HG02759 (cell line): ENCODE data around the gene IMPG2.

Source experiments
- ATAC-seq: cut with Tn5 transposase; IDR thresholded peaks from one replicate; pipeline ENCODE4 v1.9.1; 2021; ENCODE audit warnings: mild to moderate bottlenecking, moderate library complexity; ENCODE audit not compliant: unreplicated experiment

The IMPG2 gene

DNA sequence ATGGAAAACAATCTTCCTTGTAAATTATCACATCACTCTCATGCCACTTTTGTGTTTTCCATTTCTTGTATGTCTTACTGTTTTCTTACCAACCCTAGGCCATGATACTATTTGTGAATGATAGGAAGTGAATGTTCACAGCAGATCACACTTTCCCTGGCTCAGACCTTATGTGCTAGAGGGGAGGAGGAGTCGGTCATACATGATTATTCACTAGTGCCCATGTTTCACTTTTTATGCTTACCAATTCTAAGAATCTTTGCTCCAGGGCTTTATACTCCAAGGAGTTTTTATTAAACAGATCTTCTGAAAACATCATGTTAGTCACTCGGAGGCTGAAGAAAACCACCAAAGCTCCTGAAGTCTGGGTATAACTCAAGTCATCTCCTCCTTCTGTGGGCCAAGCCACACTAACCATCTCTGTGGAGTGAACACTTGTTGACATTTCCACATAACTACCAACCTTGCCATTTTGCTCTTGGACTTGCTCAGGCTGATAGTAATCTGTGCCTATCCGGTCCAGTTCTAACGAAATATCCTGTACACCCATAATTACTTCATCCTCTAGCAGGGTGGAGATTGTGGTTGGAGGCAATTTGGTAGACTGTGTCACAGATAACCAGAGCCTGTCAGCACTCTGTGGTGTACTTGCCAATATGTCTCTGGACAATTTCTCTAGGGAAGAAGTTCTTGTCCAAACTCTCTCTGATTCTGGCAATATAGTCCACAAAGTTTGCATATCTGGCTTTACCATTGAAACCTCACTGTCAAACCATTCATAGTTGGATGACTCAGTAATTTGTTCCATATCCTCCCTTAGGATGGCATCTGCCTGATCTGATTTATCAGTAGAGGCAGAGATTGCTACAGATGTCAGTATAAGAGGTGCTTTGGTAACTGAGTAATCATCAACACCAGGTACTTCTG is 76.8 kb downstream of the IMPG2 start:
- no peak for ATAC-seq

DNA sequence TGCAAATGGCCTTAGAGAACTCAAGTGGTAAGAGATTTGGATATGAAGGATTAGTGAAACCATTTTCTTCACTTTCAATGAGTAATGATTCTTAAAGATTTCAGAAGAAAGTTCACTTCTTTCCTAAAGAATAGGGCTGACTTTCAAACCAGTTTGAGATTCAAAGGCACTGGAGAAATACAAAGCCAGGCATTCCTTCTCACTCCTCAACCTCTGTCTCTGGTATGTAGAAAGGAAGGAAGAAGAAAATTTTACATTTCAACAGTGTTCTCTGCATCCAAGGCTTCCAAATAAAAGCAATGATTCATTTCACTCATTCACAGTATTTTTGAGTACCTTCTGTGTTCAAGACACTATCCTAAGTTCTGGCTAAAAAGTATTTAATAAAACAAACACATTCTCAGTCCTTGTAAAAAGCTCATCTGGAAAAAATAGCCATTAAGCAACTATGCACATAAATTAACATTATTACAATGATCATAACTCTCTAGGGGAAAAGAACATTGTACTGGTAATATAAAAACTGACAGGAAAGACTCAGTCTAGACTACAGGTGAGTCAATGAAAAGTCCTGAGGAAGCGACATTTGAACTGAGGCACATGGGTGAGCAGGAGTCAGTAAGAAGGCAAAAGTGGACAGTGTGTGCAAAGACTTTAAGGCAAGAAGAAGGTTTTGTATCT is 79.5 kb downstream of the IMPG2 start:
- ATAC-seq = no peak

DNA sequence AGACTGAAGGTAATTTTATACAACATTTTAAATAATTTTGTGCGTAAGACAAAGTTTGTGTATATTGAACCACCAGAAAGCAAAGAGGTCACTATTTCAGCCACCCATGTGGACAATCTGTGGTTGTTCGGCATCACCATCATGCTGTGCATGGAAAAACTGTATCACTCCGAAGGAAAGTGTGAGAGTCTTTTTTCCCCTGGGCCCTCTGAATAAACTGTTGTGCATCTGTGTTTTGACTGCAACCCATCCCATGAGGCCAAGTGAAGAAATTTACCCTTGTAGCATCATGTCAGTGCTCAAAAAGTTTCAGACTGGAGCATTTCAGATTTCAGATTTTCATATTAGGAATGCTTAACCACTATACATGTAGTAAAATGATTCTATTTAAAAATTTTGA is 85.3 kb downstream of the IMPG2 start:
- ATAC-seq = no peak

DNA sequence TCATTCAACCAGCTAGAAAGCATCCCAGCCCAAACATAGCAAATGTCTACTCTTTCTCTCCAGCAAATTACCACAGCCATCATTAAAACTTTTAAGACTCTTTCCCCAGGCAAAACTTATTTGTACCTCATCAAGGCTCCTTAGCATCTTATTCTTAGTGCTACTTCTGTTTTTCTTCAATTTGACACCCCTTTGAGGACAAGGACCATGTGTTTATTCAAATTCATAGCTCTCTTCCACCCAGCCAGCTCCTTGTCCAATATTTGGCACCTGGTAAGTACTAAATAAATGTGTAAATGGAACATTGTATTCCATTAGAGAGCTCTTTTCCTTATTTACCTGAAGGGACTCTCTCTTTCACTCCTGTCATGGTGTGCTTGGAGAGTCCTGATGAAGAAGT is 89.8 kb downstream of the IMPG2 start:
- ATAC-seq = no peak

DNA sequence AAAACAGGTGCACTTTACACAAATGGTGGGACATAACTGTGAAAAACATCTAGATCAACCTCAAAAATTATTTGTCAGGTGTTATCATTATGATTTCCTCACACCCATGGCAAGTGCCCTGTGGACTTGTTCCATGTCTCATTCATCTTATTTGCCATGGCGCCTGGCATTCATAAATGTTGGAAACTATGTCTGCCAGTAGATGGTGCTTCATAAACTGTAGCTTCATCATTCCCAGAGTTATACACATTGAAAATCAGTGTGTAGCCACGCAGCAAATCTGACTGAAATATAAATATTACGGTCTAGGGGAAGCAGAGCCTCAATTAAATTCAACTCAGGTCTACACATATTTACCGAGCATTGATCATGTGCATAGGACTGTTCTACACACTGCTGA is 90.7 kb downstream of the IMPG2 start:
- no peak for ATAC-seq

DNA sequence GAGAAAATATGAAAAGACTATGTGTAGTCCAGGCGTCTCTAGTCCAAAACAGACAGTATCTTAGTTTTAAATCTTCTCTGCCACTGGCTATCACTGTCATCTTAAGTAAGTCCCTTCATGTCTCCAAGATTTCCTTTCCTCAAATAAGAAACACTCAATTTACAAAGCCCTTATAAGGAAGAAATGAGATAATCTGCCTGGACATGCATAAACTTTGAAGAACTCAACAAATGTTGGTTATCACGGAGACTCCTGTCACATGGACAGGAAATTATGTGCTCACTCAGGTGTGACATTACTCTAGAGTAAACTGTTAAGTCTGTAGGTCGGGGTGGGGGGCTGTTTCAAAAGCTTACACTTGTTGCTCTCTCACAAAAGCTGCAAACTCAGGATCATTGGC is 91.9 kb downstream of the IMPG2 start:
- ATAC-seq = no peak

DNA sequence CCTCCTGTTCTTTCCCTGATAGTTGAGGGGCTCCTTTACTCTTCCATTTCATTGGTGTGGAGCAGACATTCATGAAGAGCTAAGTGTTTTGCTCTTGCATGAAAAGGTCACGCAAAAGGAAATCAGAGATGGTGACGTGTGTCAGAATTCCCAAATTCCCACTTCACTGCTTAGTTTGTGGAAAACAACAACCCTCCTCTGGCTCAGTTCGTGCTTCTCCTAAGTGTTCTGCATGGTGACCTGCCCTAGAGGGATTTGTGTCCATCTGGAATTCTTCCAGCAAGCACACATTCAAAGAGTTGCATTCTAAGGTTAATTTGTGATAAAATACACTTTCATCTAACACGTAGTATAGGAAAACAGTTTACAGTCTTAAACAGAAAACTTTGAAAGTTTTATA is 95.6 kb downstream of the IMPG2 start:
- no peak for ATAC-seq

DNA sequence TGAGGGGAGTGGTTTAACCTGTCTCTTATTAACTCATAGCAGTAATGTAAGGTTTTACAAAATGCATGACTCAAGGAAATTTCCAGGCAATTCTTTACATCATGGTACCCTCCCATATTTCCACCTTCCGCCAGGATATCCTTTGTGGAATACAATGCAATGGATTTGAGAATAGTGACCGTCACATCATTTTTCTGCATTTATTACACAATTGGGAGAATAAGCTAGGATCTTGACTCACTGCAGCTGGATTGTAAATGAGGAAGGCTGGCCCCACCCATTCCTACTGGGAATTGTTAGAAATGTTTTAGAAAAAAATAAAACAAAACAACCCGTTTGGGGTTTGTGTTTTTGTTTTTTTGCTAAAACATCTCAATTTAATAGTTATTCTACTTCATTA is 97.4 kb downstream of the IMPG2 start:
- no peak for ATAC-seq

DNA sequence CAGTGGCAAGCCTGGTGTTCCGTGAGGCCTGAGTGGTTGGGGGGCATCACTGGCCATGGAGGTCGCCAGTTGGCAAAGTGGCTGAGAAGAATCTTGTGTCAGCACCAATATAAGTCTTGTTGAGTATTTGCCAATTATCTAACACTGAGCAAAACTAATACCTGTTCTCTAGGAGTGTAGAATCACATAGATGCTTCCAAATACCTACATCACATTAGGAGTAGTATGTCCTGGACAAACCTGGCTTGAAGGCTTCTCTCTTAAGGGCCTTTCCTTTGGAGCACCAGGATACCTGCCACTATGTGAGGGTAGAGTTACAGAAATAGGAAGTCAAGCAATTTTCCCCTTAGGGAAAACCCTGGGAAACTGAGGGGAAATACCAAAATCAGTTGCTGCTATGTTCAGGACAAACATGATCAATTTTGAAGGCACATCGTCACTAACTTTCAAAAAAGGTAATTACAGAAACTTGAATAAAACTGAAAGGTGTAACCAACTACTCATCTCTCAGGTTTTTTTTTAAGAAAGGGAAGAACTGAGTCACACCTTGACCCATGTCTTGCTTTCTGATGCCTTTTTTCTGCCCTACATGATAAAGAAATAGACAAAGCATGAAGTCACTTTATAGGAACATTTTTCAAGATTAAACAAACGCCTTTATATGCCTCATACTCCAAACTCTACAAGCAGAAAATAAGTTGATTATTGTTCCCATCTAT is 100.4 kb downstream of the IMPG2 start:
- ATAC-seq = no peak

DNA sequence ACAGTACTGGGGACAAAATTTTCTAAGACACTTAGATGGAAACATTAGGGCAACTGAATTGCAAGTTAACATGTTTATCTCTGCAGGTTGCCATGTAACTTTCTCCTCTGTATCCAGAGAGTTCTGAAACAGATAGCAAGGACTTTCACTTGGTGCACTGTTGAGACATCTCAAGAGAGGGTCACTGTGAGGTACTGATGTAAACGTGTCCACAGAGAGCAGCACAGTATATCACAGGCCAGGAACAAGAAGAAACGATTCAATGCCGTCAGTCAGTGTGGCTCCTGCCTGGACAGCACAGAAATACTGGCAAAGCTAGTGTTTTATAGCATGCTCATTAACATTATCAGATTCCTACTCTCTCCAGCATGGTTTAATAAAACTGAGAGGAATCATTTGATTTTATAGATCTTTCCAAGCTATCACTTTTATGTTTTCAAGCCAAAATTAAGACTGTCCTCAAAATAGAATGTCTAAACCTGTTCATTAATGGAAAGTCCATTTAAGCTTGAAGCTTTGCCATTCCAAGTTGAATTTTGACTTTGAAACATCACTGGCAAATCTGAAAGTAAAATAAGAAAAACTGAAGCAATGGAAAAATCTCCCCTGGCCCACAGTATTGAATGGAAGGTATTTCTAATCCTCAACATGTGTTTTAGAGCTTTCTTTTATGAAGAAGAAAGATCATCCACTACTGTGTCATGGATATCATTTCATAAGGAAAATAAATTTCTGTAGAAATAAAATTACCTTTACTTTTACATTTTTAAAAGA is 102.7 kb downstream of the IMPG2 start:
- no peak for ATAC-seq

DNA sequence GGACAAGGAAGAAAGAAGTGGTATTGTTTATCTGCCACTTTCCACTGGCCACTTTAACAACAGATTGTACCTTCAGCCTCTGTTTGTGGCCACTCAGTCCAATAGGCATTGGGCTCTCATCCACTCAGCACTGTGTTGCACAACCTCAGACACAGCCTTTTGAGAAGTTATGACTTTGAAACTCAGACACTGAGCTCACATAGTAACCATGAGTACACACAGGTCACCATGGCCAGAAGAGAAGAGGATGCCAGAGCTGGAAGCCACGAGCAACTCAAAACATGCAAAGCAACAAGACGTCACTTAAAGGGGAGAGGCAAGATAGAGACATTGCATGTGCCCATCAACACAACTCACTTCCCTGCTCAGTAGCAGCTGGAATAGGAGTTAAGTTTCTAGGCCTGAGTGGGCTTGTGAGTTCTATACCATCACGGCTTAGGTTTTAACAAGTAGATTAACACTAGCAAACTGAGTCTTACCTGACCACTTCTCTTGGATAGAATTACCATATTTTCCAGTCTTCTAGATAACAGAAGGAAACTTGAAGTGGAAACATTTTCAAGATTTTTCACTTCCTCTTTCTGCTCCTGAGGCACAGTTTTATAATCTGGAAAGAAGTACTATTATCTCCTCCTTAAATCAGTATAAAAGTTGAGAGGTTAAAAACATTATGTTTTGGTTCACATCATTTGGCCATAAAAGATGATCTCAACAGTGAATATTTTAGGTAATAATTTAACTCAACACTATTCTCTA is 103.5 kb downstream of the IMPG2 start:
- no peak for ATAC-seq

DNA sequence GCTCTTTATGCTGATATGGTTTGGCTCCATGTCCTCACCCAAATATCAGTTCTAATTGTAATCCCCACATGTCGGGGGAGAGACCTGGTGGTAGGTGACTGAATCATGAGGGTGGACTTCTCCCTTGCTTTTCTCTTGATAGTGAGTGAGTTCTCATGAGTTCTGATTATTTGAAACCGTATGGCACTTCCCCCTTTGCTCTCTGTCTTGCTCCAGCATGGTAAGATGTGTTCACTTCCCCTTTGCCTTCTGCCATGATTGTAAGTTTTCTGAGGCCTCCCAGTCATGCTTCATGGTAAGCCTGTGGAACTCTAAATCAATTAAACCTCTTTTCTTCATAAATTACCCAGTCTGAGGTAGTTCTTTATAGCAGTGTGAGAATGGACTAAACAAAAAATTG is 107.6 kb downstream of the IMPG2 start:
- no peak for ATAC-seq

DNA sequence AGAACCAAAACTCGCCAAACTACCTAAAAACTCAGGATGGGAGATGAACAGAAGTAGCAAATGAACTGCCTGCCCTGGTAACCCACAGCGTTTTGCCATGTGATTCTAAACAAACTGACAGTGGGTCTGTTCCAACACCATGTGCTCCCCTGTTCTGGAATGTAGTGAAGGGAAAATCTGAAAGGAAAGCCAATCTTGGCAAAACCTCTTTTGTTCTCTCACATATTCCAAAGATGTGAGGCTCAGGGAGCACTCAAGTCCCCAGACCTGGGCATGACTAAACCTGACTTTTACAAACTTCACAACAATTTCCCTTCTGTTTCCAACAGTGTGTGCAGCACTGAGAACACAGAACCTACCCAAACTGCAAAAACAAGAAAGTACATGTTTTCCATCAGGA is 116.1 kb downstream of the IMPG2 start:
- no peak for ATAC-seq

DNA sequence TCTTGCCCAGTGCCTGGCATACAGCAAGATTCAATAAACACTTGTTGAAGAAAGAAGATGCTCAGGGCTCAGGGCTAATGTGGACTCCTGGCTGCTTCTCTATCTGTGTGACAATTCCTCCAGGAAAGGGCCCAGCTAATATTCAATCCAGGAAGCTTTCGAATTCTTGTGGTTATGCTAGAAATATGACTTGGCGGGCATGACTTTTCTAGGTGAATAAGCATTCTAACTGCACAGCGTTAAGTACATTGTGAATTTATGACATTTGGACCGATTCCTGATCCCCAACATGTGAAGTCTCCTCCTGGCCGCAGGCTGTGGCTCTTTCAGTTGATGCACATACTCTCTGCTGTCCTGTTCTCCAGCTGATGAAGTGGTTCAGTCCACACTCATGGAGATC is 117.0 kb downstream of the IMPG2 start:
- ATAC-seq = no peak

DNA sequence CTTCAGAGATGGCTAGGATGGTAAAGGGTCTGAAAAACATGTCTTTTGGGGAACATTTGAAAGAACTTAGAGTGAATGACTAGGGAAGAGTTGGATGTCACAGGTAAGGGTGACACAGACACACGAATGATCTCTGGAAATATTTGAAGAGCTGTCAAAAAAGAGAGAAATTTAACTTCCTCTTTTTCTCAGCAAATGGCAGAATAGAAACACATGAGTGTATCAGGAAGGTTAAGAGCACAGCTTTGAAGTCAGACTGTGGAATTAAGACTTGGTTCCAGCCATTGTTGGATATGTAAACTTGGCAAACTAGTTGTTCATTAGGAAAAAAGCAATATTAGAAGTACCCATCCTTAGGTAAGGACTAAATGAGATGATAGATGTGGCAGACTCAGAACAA is 117.7 kb downstream of the IMPG2 start:
- no peak for ATAC-seq

DNA sequence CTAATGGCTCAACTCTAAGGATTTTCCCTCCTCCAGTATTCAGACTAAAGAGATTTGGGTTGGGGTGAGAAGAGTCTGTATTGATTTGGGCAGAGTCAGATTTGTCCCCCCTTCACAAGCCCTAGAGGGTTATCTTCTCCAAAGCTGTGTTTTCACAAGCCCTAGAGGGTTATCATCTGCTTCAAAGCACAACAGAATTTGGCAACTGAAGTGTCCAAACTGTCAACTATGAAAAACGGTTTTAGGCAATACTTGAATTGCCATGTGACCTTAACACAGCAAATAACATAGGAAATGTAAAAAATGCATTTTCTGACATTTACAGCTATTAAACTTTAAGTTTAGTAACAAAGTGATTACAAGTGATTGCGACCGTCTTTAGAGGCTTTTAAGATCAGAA is 119.9 kb downstream of the IMPG2 start:
- no peak for ATAC-seq

DNA sequence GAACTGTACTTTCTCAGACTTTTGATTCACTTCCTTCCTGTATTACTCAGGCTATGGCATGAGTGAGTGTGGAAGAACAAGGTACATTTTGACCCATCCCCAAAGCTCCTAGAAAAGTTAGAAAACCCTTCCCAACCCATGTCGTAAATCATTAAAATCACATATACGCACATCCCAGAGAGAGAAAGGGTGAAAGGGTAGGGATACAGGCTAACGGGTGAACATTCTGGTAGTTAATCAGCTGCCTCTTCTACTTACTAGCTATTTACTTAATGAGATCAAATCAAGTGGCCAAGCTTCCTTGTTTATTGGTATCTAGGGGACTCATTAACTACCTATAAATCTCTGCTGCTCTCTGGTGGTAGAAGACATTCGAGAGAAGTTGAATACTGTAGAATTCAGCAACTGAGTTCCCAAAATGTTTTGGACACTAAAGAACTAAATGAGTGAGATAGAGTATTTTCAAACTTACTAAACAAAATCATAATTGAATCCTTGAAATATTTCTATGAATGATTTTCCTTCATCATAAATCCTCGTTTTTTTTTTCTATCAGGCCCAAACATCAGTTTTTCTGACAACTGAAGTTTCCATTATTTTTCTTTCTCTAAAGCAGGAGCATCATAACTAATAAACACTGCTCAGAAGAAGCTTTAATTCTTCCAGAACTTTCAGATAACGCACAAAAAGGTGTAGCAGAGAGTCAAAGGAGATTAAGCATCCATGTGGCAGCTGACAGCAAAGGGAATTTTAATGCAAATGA is 124.2 kb downstream of the IMPG2 start:
- no peak for ATAC-seq

DNA sequence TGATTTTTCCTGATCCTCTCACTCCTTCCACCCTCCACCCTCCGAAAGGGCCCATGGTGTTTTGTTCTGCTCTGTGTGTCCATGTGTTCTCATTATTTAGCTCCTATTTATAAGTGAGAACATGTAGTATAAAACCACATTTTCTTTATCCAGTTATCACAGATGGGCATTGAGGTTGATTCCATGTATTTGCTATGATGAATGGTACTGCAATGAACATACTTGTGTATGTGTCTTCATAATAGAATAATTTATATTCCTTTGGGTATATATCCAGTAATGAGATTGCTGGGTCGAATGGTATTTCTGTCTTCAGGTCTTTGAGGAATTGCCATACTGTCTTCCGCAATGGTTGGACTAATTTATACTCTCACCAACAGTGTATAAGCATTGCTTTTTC is 126.0 kb downstream of the IMPG2 start:
- ATAC-seq = no peak

DNA sequence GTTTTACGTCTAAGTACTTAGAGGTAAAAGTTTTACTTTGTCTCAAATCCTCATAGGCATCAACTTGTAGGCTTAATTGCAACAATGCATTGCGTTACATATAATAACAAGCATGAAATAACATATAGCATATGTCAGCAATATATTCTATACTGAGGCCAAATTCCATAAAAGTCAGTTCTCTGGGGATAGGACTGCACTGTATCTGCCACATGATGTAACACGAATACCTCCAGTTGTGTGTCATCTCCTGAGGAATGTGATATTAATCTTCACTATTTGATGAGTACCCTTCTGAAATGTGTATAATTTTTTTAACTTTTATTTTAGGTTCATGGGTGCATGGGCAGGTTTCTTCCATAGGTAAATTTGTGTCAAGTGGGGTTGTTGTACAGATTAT is 126.4 kb downstream of the IMPG2 start:
- ATAC-seq = no peak

DNA sequence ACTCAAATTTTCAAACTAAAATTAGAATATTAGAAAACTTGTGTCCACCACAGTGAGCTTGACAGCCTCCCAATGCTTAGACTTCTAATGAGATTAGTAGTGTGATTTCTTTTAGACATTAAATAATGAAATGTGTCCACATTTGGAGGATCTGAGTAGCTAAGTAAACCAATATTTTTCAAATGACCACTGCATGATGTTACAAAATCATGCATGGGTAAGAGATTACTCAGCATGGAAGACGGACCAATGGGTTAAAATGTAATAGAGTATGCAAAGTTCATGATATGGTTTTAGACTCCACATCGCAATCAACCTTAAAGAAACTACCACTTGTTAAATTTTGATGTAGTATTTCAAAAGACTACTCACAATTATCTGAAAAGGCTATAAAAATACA is 130.6 kb downstream of the IMPG2 start:
- no peak for ATAC-seq
